Skeletal muscle satellite cell (primary cell): ENCODE data around the gene CRYM. TPM values are rescaled to one million over a fixed set of nuclear protein-coding genes. Genes with fewer than 3 reads are reported as not detected.
"Not testable (repeated sequence)": the region's sequence is repeated elsewhere in the genome, so short reads cannot be mapped to it uniquely, and the experiment has no call there.

Experiments
- H3K27me3 ChIP-seq: 2 replicates; pipeline ENCODE4 v1.7.0; 2013; ENCODE audit warnings: low read length; ENCODE audit not compliant: control insufficient read depth, insufficient read depth
- H3K36me3 ChIP-seq: 2 replicates; pipeline ENCODE4 v1.7.0; 2013; ENCODE audit warnings: mild to moderate bottlenecking, control low read depth, low read length; ENCODE audit not compliant: insufficient read depth
- H3K4me1 ChIP-seq: 2 replicates; pipeline ENCODE4 v1.7.0; 2013; ENCODE audit warnings: low read length; ENCODE audit not compliant: control insufficient read depth, insufficient read depth
- H3K4me2 ChIP-seq: 2 replicates; pipeline ENCODE4 v1.7.0; 2013; ENCODE audit warnings: mild to moderate bottlenecking, low read length
- H3K4me3 ChIP-seq: 2 replicates; pipeline ENCODE4 v1.7.0; 2013; ENCODE audit warnings: low read length
- H3K9ac ChIP-seq: 2 replicates; pipeline ENCODE4 v1.7.0; 2013; ENCODE audit warnings: mild to moderate bottlenecking, low read depth, low read length, moderate library complexity
- H3K9me3 ChIP-seq: replicated peaks from 2 replicates; pipeline ENCODE4 v1.7.0; 2013; ENCODE audit warnings: mild to moderate bottlenecking, control low read depth, low read length
- total RNA-seq: library from RNA; depleted of rRNA; stranded (reverse); fragments of >200 nt; gene quantifications from 2 replicates; pipeline ENCODE4 v1.2.3, GENCODE V29; 2012; rRNA removed

The CRYM gene
- total RNA-seq: 0.22 and 0.25 TPM in 2 replicates

- H3K27me3 ChIP-seq: peaks cover 82% of the 10 kb centered on the region
- H3K9ac ChIP-seq: no peak within 1 kb of the TSS
- H3K4me1 ChIP-seq: peaks cover 4% of the 10 kb centered on the region
- H3K36me3 ChIP-seq: no peaks in the 10 kb centered on the region
- peak within 1 kb of the TSS; percentile 62 for H3K4me3 ChIP-seq
- peak within 1 kb of the TSS; percentile 87 for H3K4me2 ChIP-seq
- no peaks in the 10 kb centered on the region for H3K9me3 ChIP-seq
Observed at GRCh38 chr16:21277927-21278706, at the start of gene CRYM. CRYM (minus strand) TSS chr16:21278290; CDS start chr16:21278251, 39 bp downstream.

GRCh38 chr16:21327046-21327445, 49.0 kb upstream of the CRYM start:
- Histone ChIP-seq H3K27me3 (no peaks in the 10 kb centered on the region), H3K36me3 (no peaks in the 10 kb centered on the region), H3K4me1 (no peaks in the 10 kb centered on the region), H3K4me2 (no peak overlapping the region), H3K4me3 (no peak overlapping the region), H3K9ac (no peak overlapping the region), H3K9me3 (no peaks in the 10 kb centered on the region)

GRCh38 chr16:21326459-21326858, 48.4 kb upstream of the CRYM start:
- H3K9me3 ChIP-seq: no peaks in the 10 kb centered on the region

GRCh38 chr16:21324267-21324666, 46.2 kb upstream of the CRYM start:
- no peak overlapping the region for H3K9ac ChIP-seq
- no peaks in the 10 kb centered on the region for H3K36me3 ChIP-seq
- H3K27me3 ChIP-seq: no peaks in the 10 kb centered on the region
- no peak overlapping the region for H3K4me3 ChIP-seq
- H3K4me2 ChIP-seq: no peak overlapping the region
- H3K9me3 ChIP-seq: no peaks in the 10 kb centered on the region
- no peaks in the 10 kb centered on the region for H3K4me1 ChIP-seq

More at GRCh38 chr16:21326459-21326858, 48.4 kb upstream of the CRYM start:
- Histone ChIP-seq H3K9ac (no peak overlapping the region), H3K4me1 (no peaks in the 10 kb centered on the region), H3K4me2 (no peak overlapping the region), H3K27me3 (no peaks in the 10 kb centered on the region), H3K4me3 (no peak overlapping the region), H3K36me3 (no peaks in the 10 kb centered on the region)

GRCh38 chr16:21322251-21322650, 44.2 kb upstream of the CRYM start:
- not testable (repeated sequence) for H3K9me3 ChIP-seq, H3K27me3 ChIP-seq, H3K9ac ChIP-seq, H3K4me3 ChIP-seq, H3K4me1 ChIP-seq, H3K4me2 ChIP-seq, H3K36me3 ChIP-seq

GRCh38 chr16:21321736-21322135, 43.6 kb upstream of the CRYM start:
- H3K4me3 ChIP-seq: no peak overlapping the region
- no peak overlapping the region for H3K9ac ChIP-seq
- H3K27me3 ChIP-seq: no peaks in the 10 kb centered on the region
- H3K36me3 ChIP-seq: no peaks in the 10 kb centered on the region
- H3K9me3 ChIP-seq: no peaks in the 10 kb centered on the region
- H3K4me2 ChIP-seq: no peak overlapping the region
- H3K4me1 ChIP-seq: no peaks in the 10 kb centered on the region

GRCh38 chr16:21314339-21314738, 36.2 kb upstream of the CRYM start:
- H3K9ac ChIP-seq: no peak overlapping the region
- H3K4me3 ChIP-seq: no peak overlapping the region
- no peak overlapping the region for H3K4me2 ChIP-seq
- H3K9me3 ChIP-seq: no peaks in the 10 kb centered on the region
- no peaks in the 10 kb centered on the region for H3K36me3 ChIP-seq
- no peaks in the 10 kb centered on the region for H3K4me1 ChIP-seq
- no peaks in the 10 kb centered on the region for H3K27me3 ChIP-seq

- H3K4me2 ChIP-seq, H3K27me3 ChIP-seq, H3K4me1 ChIP-seq, H3K9me3 ChIP-seq, H3K4me3 ChIP-seq, H3K36me3 ChIP-seq, H3K9ac ChIP-seq: not testable (repeated sequence)
Observed at GRCh38 chr16:21312863-21313372, 34.8 kb upstream of the CRYM start.

- H3K4me1 ChIP-seq, H3K9me3 ChIP-seq, H3K36me3 ChIP-seq: not testable (repeated sequence)
Observed at GRCh38 chr16:21312046-21312445, 34.0 kb upstream of the CRYM start.

GRCh38 chr16:21306712-21307111, 28.6 kb upstream of the CRYM start:
- H3K9me3 ChIP-seq, H3K27me3 ChIP-seq, H3K4me3 ChIP-seq, H3K36me3 ChIP-seq, H3K9ac ChIP-seq, H3K4me2 ChIP-seq: not testable (repeated sequence)
- peaks cover 15% of the 10 kb centered on the region for H3K4me1 ChIP-seq

More at GRCh38 chr16:21312046-21312445, 34.0 kb upstream of the CRYM start:
- not testable (repeated sequence) for H3K27me3 ChIP-seq, H3K4me3 ChIP-seq, H3K4me2 ChIP-seq, H3K9ac ChIP-seq

GRCh38 chr16:21302898-21303528, 24.9 kb upstream of the CRYM start:
- Histone ChIP-seq H3K9ac (peak overlapping the region; percentile 88), H3K4me3 (peak overlapping the region; percentile 94)

More at GRCh38 chr16:21302898-21303528, 24.9 kb upstream of the CRYM start:
- H3K36me3 ChIP-seq: no peaks in the 10 kb centered on the region
- H3K9me3 ChIP-seq: no peaks in the 10 kb centered on the region
- no peaks in the 10 kb centered on the region for H3K27me3 ChIP-seq
- H3K4me1 ChIP-seq: peaks cover 20% of the 10 kb centered on the region
- H3K4me2 ChIP-seq: peak overlapping the region; percentile 97
